Ovary (tissue), 9 donors: ENCODE measurements around the gene ZBTB44. TPM values are rescaled to one million over a fixed set of nuclear protein-coding genes. Genes with fewer than 3 reads are reported as not detected.

ENCODE experiments used
- DNase-seq, 5 donors: peaks; one replicate each; pipeline ENCODE4 v3.0.0-alpha.2; 2019 to 2020
- H3K27ac ChIP-seq, 2 donors: fragments of 200-600 bp; one replicate each; pipeline versions ENCODE4 v1.5.1 to v1.8.0; 2019 to 2022
- H3K27me3 ChIP-seq: fragments of 200-600 bp; one replicate; pipeline ENCODE4 v1.8.0; 2022
- H3K36me3 ChIP-seq: fragments of 200-600 bp; sonication (generic); one replicate; pipeline ENCODE4 v1.5.1; 2019
- H3K4me1 ChIP-seq: one replicate; pipeline ENCODE4 v1.8.1; 2013; ENCODE audit warnings: mild to moderate bottlenecking, moderate library complexity; ENCODE audit not compliant: insufficient read depth
- H3K4me3 ChIP-seq: fragments of 200-600 bp; sonication (generic); one replicate; pipeline ENCODE4 v1.5.1; 2017
- H3K9me3 ChIP-seq, 2 donors: fragments of 200-600 bp in 1 of 2; sonication (generic) in 1 of 2; one replicate each; pipeline versions ENCODE4 v1.5.1 to v1.8.1; 2013 to 2019; ENCODE audit warnings: mild to moderate bottlenecking in 1 of 2, moderate library complexity in 1 of 2
- CTCF ChIP-seq, 3 donors: fragments of 450-650 bp in 2 of 3; fragments of 200-600 bp in 1 of 3; IDR thresholded peaks; one replicate each; pipeline versions ENCODE4 v1.5.1 to v1.8.0; 2016 to 2022; ENCODE audit warnings: antibody characterized with exemption in 3 of 3, mild to moderate bottlenecking in 1 of 3
- EP300 ChIP-seq: sonication (generic); formaldehyde crosslinking; IDR thresholded peaks from one replicate; pipeline ENCODE4 v1.6.1; 2017; ENCODE audit warnings: antibody characterized with exemption
- POLR2A ChIP-seq: fragments of 450-650 bp; IDR thresholded peaks from one replicate; pipeline ENCODE4 v1.6.1; 2017; ENCODE audit warnings: antibody characterized with exemption, mild to moderate bottlenecking, moderate library complexity
- WGBS, 3 donors: extraction: QIAGEN DNeasy Blood & Tissue Kit in 1 of 3; methylation state at CpG; one replicate each; pipeline versions ENCODE4 v1.1.5 to v1.1.7; 2013 to 2017; 5-methylcytosine and 5-hydroxymethylcytosine counted together
- intact Hi-C, 4 donors: fragments of 100-400 bp; cut with DNase I; formaldehyde crosslinking; loops; one replicate each; pipeline versions ENCODE4 v1.11.0 to v1.15.1; 2022 to 2023
- polyA plus RNA-seq, 2 donors: library from polyadenylated mRNA; stranded (reverse); fragments of 200-250 nt in 1 of 2; fragments of 350-450 nt in 1 of 2; fragmentation: Illumina TruSeq in 1 of 2; extraction: RNeasy Lipid Tissue Mini Kit (QIAGEN cat#74804) in 1 of 2; gene quantifications; one replicate each; pipeline ENCODE4 v1.2.3, GENCODE V29; 2013 to 2014
- total RNA-seq, 7 donors: library from RNA; depleted of rRNA in 2 of 7; stranded (reverse); fragments of >200 nt in 2 of 7; fragmentation: NEBNext Ultra II Directional in 3 of 7; extraction: Animal tissue kit (Norgen Biotek cat#: 25700) in 3 of 7; gene quantifications; one replicate each; pipeline versions ENCODE4 v1.1.0 to v1.2.4, GENCODE V29; 2016 to 2023
- donor health status: DM: no; HTN: no; CAD: no; lungs with moderate emphysema.
- donor health status: DM: no; HTN: no; CAD: no.
- donor health status: Bipolar disorder and iron deficiency.
- donor health status: DM: yes; HTN: yes; CAD: no.
- donor health status: DM: no; HTN: no; CAD: no.
- donor health status: DM: yes; HTN: yes; CAD: no.

The ZBTB44 gene
- total and polyA plus RNA-seq, 9 donors: 19.1 to 83.0 (median 57.9) TPM

- intact Hi-C loops: no loop called here
- Histone ChIP-seq H3K36me3 (no peaks in the 10 kb centered on the region), H3K27me3 (no peaks in the 10 kb centered on the region), H3K4me1 (no peaks in the 10 kb centered on the region), H3K4me3 (no peak overlapping the region), H3K9me3 (no peaks in the 10 kb centered on the region), H3K27ac (no peak overlapping the region)
- no peak for DNase-seq
- TF ChIP-seq CTCF (IDR thresholded peaks at IDR 0.05): no peak
- 76 to 85% (median 83%) methylated on average over 1 of the region's 1 CpG for WGBS, 3 donors
Measured at GRCh38 chr11:130330101-130330684, 15.5 kb upstream of the ZBTB44 start.

- no peaks in the 10 kb centered on the region for H3K36me3 ChIP-seq
- H3K4me3 ChIP-seq: no peak overlapping the region
- H3K27ac ChIP-seq: no peak overlapping the region
- intact Hi-C loops: no loop called here
- TF ChIP-seq EP300 (no peak), POLR2A (no peak), CTCF (IDR thresholded peaks at IDR 0.05) (no peak)
- H3K27me3 ChIP-seq: no peaks in the 10 kb centered on the region
- H3K4me1 ChIP-seq: no peaks in the 10 kb centered on the region
- 86 to 92% (median 91%) methylated on average over 3 of the region's 3 CpGs for WGBS, 3 donors
- no peak for DNase-seq
- no peaks in the 10 kb centered on the region for H3K9me3 ChIP-seq
Measured at GRCh38 chr11:130328420-130328819, 13.7 kb upstream of the ZBTB44 start.

- Histone ChIP-seq H3K4me3 (no peak overlapping the region), H3K27me3 (no peaks in the 10 kb centered on the region), H3K36me3 (no peaks in the 10 kb centered on the region), H3K9me3 (no peaks in the 10 kb centered on the region), H3K4me1 (no peaks in the 10 kb centered on the region), H3K27ac (no peak overlapping the region)
- TF ChIP-seq POLR2A (no peak), EP300 (no peak), CTCF (IDR thresholded peaks at IDR 0.05) (no peak)
- intact Hi-C loops: no loop called here
- 97 to 99% (median 98%) methylated on average over 6 of the region's 6 CpGs for WGBS, 3 donors
- DNase-seq: no peak
Measured at GRCh38 chr11:130327716-130328115, 13.0 kb upstream of the ZBTB44 start.

GRCh38 chr11:130325691-130326090, 11.0 kb upstream of the ZBTB44 start:
- Histone ChIP-seq H3K36me3 (no peaks in the 10 kb centered on the region), H3K4me3 (no peak overlapping the region), H3K9me3 (no peaks in the 10 kb centered on the region), H3K4me1 (no peaks in the 10 kb centered on the region), H3K27ac (no peak overlapping the region), H3K27me3 (no peaks in the 10 kb centered on the region)
- DNase-seq: no peak
- 85 to 87% (median 87%) methylated on average over 3 of the region's 3 CpGs for WGBS, 3 donors
- no peak for TF ChIP-seq CTCF (IDR thresholded peaks at IDR 0.05)
- TF ChIP-seq EP300: no peak
- no peak for TF ChIP-seq POLR2A
- intact Hi-C loops: no loop called here
